ENCODE data around the gene WIPF2.
A peak's percentile ranks its signal among the peaks of the same experiment; 100 is the strongest.

WIPF2 gene, protein sequence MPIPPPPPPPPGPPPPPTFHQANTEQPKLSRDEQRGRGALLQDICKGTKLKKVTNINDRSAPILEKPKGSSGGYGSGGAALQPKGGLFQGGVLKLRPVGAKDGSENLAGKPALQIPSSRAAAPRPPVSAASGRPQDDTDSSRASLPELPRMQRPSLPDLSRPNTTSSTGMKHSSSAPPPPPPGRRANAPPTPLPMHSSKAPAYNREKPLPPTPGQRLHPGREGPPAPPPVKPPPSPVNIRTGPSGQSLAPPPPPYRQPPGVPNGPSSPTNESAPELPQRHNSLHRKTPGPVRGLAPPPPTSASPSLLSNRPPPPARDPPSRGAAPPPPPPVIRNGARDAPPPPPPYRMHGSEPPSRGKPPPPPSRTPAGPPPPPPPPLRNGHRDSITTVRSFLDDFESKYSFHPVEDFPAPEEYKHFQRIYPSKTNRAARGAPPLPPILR

DNA sequence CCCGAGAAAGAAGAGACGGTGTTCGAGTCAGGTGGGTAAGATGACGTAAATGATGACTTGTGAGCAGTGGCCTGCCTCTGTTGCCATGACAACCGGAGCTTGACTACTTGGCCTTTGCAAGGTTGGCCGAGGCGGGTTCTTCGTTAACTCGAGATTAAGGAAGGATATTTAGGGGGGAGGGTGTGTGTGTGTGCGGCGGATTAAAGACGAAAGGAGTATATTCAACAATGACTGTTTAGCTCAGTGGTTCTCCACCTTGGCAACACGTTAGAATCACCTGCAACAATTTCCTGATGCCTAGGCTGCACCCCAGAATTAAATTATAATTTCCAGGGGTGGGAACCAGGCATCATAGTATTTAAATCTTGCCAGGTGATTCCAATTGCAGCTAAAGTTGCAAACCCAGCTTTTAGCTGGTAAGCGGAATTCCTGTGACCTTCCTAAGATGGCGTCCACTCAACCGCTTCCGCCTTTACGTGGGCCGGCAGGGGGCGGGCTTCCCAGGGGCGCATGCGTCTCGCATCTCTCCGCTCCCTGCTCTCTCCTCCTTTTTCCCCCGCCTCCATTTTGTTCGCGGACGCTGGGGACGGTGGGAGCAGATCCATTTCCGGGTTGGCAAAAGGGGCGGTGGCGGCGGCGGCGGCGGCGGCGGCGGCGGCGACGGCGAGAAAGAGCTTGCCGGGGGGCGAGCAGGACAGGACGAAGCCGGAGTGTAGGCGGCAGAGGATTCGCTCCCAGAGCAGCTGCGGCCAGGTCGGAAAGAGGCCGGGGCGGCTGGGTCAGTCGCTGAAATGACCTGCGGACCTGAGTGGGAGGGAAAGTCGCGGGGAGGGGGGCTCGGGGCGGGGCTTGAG, at the start of gene WIPF2:
Gene WIPF2 (plus strand): TSS at position 565 of the 854 bp plus-strand sequence. CDS start 37,156 bp downstream, outside the sequence.
- DNase-seq, result peak; percentile 93

DNA sequence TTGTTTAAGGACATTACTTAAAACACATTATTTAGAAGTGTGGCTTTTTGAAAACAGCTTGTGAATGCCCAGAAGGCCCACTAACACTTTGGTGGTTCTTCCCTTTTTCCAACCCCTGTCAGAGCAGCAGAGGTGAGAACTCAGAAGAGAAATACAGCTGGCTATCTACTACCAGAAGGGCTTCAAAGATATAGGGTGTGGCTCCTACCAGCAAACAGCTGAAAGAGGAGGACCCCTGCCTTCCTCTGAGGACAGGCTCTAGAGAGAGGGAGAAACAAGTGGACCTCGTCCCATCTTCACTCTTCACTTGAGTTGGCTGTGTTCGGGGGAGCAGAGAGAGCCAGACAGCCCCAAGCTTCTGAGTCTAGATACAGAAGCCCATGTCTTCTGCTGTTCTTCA, 48.8 kb upstream of the WIPF2 start:
- DNase-seq, result no peak

DNA sequence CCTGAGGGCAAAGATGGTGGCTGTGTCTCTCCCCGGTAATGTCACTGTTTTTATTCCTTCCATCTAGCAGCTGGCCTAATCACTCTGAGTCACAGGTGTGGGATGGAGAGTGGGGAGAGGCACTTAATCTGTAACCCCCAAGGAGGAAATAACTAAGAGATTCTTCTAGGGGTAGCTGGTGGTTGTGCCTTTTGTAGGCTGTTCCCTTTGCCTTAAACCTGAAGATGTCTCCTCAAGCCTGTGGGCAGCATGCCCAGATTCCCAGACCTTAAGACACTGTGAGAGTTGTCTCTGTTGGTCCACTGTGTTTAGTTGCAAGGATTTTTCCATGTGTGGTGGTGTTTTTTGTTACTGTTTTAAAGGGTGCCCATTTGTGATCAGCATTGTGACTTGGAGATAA, 47.4 kb upstream of the WIPF2 start:
- no peak for DNase-seq

DNA sequence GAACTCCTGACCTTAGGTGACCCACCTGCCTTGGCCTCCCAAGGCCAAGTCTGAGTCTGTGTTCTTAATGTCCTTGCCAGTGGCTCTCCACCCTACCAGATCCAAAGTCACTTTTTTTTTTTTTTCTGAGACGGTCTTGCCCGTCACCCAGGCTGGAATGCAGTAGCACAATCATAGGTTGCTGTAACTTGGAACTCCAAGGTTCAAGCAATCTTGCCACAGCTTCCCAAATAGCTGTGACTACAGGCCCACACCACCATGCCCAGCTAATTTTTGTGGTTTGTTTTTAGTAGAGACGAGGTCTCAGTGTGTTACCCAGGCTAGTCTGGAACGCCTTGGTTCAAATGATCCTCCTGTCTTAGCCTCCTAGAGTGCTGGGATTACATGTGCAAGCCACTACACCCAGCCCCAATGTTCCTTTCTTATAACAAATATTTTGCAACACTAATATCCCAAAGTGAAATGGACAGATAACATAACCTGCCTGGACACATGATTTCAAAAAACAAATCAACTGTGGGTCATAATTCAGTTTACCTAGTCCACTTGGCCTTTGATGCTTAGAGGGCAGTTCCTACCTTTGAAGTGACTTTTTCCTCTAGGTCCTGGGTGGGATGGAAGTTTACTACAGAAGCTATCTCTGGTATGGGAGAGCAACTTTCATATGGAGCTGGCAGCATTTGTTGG, 45.9 kb upstream of the WIPF2 start:
- no peak for DNase-seq

DNA sequence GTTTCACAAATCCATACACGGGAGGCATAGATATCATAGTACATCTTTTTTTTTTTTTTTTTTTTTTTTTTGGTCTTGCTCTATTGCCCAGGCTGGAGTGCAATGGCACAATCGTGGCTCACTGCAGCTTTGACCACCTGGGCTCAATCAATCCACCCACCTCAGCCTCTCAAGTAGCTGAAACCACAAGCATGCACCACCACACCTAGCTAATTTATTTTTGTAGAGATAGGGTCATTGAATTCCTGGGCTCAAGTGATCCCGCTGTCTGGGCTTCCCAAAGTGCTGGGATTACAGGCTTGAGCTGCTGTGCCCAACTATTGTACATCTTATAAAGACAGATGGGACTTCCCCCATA, 45.3 kb upstream of the WIPF2 start:
- no peak for DNase-seq

DNA sequence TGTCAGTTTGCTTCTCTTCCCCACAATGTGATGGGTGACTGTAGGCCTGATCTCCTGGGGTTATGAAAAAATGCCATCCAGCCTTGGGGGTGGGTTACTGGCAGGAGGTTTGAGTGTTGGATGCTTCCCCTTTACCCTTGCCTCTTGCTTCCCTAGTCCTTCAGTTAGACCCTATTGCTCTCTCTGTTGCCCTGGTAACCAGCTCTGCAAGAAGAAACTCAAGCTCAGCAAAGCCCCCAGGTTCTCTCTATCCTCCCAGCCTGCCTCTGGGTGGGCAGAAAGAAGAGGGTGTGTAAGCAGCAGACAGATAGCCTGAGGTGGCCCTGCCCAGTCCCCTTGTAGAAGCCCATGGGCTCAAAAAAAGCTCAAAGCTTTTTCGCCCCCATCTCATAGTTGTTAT, 44.6 kb upstream of the WIPF2 start:
- DNase-seq, result no peak

DNA sequence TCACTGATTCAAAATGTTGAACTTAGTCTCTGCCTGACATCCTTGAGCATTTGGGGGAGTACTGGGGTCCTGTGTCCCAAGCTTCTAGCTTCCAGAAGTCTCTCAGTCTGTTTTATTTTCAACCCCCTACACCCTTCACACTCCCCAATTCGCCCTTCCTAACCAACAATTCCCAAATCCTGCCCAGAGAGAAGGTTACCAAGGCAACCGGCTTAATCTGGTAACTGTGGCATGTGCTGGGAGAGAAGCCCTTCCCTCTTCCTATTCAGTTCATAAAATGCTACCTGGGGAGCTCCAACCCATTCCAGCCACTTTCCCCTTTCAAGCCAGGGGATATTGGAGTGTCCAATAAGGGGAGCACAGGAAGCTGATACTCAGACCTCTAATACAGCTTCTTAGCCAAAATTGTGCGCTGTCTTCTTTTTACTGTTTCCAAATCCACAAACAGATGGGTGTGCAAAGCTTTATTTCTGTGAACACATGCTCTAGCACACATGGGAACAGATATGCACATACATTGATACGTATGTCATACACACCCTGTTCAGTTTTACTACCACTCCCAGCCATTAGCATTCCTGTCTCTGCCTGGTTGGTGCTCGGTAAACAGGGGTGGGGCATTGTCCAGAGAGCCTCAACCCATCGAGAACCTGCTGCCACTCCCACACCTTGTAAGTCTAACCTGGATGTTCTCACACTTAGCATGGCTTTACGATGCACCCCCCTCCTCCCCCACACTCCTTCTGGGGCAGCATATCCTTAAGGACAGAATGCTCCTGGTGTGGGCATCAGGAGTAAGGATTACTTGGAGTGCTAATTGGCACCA, 43.0 kb upstream of the WIPF2 start:
- DNase-seq, result no peak

DNA sequence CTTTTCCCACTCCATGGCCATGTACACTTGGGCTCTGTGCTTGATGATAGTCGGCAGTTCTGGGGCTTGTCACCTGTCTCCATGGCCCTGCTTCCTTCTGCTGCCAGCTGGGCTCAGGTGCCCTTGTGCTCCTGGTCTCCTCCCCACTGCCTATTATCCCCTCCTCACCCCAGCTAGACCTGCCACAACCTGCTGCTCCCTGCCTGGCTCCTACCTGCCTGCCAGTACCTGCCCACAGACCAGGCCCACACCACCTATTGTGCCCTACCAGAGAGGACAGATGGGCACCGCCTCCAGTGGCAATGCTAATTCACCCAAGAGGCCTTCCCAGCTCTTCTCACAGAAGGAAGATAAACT, 42.4 kb upstream of the WIPF2 start:
- no peak for DNase-seq

DNA sequence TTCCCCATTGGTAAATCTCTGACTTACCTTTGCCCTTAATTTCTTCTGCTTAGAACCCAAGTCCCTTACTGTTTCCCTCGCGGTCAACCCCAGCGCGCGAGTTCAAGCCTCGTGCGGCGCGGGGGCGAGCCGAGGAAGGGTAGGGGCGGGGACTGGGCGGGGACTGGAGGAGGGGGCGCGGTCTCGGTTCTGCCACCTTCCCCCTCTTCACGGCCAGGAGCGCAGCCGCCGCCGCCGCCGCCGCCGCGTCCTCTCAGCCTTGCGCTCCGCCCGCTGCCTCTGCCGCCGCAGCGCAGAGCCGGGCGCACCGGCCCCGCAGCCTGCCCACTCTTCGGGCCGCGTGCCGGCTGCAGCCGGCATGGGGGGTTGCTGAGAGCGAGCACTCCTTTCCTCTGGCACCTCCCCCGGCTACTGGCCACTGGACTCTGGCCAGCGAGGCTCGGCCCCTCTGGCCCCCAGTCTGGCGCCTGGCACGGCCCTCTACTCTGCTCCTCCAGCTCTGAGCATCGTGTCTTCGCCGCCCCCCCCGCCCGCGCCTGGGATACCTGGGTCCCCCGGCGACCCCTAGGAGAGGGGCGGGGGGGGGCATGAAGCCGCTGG, 41.7 kb upstream of the WIPF2 start, which contains the start of gene RAPGEFL1:
Gene RAPGEFL1 (plus strand): TSS at position 196 of the 600 bp plus-strand sequence. CDS start 392 bp downstream, at position 588.
- peak; percentile 78 for DNase-seq

DNA sequence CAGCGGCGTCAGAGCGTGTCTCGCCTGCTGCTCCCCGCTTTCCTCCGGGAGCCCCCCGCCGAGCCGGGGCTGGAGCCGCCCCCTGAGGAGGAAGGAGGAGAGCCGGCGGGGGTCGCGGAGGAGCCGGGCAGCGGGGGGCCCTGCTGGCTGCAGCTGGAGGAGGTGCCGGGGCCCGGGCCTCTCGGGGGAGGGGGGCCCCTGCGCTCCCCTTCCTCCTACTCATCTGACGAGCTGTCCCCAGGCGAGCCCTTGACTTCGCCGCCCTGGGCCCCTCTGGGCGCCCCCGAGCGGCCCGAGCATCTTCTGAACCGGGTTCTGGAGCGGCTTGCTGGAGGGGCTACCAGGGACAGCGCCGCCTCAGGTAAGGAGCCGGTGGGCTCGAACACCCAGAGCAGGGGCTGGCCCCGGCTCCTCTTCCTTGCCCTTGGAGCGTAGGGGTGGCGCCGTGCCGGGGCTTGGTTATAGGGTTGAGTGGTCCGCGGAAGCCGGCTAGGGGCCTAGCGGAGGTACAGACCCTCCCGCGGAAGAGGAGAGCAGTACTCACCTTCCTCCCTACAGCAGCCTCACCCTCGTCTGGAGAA, 41.0 kb upstream of the WIPF2 start:
- DNase-seq, result no peak

DNA sequence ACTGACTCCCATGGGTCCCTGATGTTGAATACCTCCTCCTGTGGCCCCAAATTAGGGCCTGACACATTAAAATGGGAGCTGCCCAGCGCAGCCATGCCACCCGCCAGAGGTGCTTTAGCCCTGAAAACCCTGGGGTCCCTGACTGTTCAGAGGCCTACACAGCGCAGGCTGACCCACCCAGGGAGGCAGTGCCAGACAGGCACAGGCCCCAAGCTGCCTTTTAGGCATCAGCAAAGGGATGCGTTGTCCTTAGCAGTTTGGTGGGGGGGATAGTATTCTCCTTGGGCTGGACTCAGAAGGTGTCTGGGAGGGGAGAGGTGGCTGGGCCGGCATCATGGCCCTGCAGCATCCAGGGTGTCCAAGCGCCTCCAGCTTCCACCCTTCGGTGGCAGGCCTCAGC, 40.4 kb upstream of the WIPF2 start:
- no peak for DNase-seq

DNA sequence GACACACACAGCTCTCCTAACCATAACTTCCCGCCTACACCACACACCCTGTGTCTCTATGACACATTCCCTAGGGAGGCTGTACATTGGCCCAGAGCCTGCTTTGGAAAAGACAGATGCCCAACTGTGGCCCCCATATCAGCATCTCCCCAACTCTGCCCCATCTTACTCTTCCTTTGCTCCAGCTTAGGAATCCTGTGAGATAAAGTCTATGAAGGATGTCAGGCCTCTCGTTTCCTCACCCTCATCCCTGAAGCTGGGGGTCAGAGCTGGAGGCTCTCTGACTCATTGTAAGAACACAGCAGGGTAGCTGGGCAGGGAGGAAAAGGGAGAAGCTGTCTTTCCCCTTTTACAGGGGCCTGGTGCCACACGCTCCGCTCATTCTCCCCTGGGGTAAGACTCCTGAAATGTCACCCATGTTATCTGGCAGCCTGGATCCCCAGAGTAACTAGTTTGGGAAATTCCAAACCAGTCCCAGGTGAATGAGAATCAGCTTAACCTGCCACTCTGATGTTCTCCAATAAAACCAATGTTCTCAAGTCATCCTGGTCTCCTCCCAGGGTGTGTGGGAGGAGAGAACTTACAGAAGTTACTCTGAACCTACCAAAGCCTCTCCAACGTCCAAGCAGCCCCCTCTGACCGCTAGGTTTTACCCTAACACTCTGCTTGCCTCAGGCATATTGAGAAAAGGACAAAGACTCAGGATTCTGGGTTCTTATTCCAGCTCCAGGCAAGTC, 39.0 kb upstream of the WIPF2 start:
- no peak for DNase-seq

DNA sequence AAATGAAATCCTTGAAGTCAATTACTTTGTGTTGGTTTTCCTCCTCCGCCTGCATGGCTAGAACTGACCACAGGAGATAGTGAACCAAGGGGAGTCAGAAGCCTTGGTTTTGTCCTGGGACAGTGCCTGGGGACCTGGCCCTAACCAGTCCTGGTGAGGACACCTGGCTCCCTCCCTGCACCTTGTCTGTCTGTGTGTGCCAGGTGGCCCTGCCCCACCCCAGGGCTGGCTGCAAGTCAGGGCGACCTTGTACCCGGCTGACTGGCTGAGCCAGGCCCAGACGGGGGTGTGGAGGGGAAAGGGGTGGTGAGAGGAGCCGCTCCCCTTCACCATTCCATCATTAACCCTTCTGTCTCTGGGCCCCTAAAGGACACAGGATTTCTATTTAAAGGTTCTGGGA, 38.4 kb upstream of the WIPF2 start:
- no peak for DNase-seq

DNA sequence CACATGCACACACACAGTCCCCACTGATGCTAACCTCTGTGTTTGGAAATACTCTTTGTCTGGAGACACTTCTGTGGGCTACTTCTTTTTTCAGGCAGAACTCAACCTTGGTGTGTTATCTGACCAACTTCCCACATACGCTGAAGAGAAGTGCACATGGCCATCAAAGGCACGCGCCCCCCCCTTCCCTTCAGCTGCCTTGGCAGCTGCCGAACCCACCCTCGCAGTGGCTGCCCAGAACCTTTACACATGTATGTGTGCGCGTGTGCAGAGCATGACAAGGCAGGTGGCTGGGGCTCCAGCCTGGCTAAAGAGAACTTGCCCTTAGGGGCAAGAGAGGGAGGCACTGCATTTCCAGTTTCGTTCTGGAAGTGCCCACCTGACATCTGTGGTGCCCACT, 37.9 kb upstream of the WIPF2 start:
- no peak for DNase-seq

DNA sequence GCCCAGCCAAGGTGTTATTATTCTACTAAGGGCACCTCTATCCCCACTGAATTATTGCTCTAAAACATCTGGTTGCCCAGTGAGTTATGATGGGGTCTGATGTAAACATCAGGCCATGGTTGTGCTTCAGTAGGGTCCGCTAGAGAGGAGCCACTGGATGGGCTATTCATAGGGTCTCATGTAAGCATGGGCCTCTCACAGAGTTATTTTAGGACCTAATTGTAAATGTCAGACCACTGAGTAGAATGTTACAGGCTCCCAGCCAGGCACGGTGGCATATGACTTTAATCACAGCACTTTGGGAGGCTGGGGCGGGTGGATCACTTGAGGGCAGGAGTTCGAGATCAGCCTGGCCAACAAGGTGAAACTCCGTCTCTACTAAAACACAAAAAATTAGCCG, 36.5 kb upstream of the WIPF2 start:
- no peak for DNase-seq

DNA sequence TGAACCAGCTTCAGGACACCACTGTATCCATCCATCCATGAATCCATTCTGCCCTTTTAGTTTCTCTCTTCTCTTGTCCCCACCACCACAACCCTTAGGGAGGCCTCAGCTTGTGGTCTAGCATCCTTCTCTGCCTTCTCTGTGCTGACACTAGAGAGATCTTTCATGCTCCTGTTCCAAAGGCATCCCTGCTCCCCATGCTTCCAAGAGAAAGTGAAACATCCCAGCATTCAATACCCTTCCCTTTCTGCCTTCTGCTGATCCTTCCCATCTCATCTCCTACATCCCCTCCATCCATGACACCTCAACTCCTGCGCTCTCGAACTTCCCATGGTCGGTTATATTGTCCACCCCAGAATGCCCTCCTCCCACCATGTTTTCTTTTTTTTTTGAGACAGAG, 31.9 kb upstream of the WIPF2 start:
- no peak for DNase-seq

DNA sequence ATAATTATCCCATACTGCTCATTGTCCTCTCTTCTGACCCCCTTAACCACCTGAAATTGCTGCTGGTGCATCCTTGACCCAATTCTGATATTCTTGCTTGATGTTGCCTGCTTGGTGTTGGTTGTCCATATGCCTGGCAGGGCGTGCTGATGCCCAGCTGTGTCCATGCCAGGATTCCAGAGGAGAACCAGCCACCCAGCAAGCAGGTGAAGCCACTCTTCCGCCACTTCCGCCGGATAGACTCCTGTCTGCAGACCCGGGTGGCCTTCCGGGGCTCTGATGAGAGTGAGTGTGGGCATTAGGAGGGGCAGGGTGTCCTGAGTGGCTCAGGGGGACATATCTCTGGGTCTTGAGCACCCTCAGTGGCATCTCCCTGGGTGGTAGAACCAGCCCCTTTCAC, 30.4 kb upstream of the WIPF2 start:
- DNase-seq, result no peak

DNA sequence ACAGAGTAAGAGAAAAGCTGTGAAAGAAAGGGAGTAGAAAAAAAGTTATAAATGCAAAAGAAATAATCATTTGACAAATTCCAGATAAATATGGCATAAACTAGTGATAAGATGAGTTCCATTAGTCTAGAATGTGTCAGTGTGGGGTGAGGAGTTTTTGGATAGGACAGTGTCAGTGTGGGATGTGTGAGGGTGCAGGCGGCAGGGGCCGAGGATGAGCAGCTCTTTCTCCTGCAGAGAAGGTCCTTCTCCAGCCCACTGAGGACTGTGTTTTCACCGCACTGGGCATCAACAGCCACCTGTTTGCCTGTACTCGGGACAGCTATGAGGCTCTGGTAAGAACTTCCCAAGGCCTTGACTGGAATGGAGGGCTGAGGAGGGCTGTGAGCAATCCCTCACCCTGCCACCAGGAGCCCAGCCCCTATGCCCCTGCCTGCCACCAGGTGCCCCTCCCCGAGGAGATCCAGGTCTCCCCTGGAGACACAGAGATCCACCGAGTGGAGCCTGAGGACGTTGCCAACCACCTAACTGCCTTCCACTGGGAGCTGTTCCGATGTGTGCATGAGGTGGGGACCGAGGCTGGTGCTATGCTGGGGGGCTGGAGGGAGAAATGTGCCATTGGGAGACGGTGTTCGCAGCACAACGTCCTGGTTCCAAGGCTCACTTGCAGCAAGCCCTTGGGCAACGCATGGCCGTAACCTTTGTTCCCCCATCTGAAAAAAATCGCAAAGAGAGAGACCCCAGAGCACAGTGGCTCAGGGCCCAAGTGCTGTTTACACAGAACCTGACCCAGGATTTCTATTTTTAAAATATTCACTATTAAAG, 28.7 kb upstream of the WIPF2 start:
- DNase-seq, result no peak

DNA sequence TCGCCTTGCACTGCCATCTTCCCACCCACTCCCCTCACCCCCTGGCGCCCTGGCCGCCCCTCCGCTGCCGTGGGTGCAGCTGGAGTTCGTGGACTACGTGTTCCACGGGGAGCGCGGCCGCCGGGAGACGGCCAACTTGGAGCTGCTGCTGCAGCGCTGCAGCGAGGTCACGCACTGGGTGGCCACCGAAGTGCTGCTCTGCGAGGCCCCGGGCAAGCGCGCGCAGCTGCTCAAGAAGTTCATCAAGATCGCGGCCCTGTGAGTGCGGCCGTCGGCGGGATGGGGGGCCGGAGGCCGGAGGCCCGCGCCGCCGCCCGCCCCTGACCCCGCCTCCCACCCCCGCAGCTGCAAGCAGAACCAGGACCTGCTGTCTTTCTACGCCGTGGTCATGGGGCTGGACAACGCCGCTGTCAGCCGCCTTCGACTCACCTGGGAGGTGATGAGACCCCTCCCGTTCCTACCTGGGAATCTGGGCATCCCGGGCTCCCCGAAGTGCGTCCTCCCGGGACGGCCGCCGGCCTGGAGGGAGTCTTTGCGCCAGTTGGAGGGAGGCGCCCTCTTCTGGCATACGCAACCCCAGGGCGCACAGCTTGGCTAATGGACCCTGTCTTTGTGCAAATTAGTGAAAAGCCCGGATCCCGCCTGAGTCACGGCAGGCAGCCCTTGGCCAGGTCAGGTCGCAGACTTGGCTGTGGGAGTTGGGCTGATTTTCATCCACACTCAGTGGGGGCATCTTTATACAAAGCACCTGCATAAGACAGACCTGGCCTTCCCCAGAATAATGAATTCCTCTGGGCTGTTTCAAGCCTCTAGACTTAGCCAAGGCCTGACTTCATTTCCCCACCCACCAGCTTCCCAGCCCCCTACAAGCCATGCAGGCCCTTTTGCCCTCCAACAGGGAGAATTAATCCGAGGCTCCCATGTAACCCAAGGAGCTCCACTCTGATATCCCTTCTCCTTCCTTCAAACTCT, 27.6 kb upstream of the WIPF2 start:
- DNase-seq, result peak; percentile 59

Measured in activated effector memory CD4-positive, alpha-beta T cell treated with Interleukin-2 at 50 U/mL for 16 hours (primary cell).